ENCODE measurements around the gene PKD2L2.

The PKD2L2 gene

GRCh38 chr5:137914758-137915157, 25.5 kb downstream of the PKD2L2 start:
- Histone ChIP-seq H2AFZ (ENCODE audit: low read depth, low read length) (no peak overlapping the region), H3K27me3 (ENCODE audit: insufficient read depth, low read length, poor library complexity) (no peaks in the 10 kb centered on the region), H3K4me1 (ENCODE audit: insufficient read depth, low read length) (no peaks in the 10 kb centered on the region), H3K79me2 (ENCODE audit: insufficient read depth, low read length) (no peaks in the 10 kb centered on the region), H4K20me1 (ENCODE audit: insufficient read depth, low read length) (no peaks in the 10 kb centered on the region), H3K36me3 (ENCODE audit: insufficient read depth, low read length) (no peaks in the 10 kb centered on the region), H3K9ac (ENCODE audit: low read depth, low read length) (no peak overlapping the region), H3K4me2 (ENCODE audit: insufficient read depth, low read length) (no peak overlapping the region), H3K9me3 (ENCODE audit: insufficient read depth, low read length, severe bottlenecking) (no peaks in the 10 kb centered on the region), H3K27ac (ENCODE audit: low read length) (no peak overlapping the region), H3K4me3 (ENCODE audit: low read depth in 1 of 2, low read length in 2 of 2) (no peak overlapping the region)
- ATAC-seq (ENCODE audit: insufficient read depth, low read depth) (no peak), DNase-seq (no peak)
- no peak for TF ChIP-seq EZH2 (IDR thresholded peaks at IDR 0.05; ENCODE audit: borderline replicate concordance, low read depth, low read length, severe bottlenecking)
- TF ChIP-seq, protein P1, sequence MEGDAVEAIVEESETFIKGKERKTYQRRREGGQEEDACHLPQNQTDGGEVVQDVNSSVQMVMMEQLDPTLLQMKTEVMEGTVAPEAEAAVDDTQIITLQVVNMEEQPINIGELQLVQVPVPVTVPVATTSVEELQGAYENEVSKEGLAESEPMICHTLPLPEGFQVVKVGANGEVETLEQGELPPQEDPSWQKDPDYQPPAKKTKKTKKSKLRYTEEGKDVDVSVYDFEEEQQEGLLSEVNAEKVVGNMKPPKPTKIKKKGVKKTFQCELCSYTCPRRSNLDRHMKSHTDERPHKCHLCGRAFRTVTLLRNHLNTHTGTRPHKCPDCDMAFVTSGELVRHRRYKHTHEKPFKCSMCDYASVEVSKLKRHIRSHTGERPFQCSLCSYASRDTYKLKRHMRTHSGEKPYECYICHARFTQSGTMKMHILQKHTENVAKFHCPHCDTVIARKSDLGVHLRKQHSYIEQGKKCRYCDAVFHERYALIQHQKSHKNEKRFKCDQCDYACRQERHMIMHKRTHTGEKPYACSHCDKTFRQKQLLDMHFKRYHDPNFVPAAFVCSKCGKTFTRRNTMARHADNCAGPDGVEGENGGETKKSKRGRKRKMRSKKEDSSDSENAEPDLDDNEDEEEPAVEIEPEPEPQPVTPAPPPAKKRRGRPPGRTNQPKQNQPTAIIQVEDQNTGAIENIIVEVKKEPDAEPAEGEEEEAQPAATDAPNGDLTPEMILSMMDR (IDR thresholded peaks at IDR 0.05; ENCODE audit: borderline replicate concordance, extremely low read depth, low read length, poor library complexity, severe bottlenecking) = no peak

DNA sequence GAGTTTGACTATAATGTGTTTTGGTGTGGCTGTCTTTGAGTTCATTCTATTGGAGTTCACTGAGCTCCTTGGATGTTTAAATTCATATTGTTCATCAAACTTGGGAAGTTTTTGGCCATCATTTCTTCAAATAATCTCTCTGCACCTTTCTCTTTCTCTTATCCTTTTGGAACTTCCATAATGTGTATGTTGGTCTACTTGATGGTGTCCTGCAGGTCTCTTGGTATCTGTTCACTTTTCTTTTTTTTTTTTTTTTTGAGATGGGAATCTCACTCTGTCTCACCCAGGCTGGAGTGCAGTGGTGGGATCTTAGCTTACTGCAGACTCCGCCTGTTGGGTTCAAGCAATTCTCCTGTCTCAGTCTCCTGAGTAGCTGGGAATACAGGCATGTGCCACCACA, 27.7 kb downstream of the PKD2L2 start:
- H3K36me3 ChIP-seq (ENCODE audit: insufficient read depth, low read length) = no peaks in the 10 kb centered on the region
- no peak overlapping the region for H2AFZ ChIP-seq (ENCODE audit: low read depth, low read length)
- no peak for ATAC-seq (ENCODE audit: insufficient read depth, low read depth)
- H3K79me2 ChIP-seq (ENCODE audit: insufficient read depth, low read length) = no peaks in the 10 kb centered on the region
- H3K9ac ChIP-seq (ENCODE audit: low read depth, low read length) = no peak overlapping the region
- H3K27ac ChIP-seq (ENCODE audit: low read length) = no peak overlapping the region
- no peak for DNase-seq
- TF ChIP-seq, protein P1 (IDR thresholded peaks at IDR 0.05; ENCODE audit: borderline replicate concordance, extremely low read depth, low read length, poor library complexity, severe bottlenecking) = no peak
- TF ChIP-seq EZH2 (IDR thresholded peaks at IDR 0.05; ENCODE audit: borderline replicate concordance, low read depth, low read length, severe bottlenecking) = no peak
- H4K20me1 ChIP-seq (ENCODE audit: insufficient read depth, low read length) = no peaks in the 10 kb centered on the region
- no peaks in the 10 kb centered on the region for H3K27me3 ChIP-seq (ENCODE audit: insufficient read depth, low read length, poor library complexity)
- no peaks in the 10 kb centered on the region for H3K4me1 ChIP-seq (ENCODE audit: insufficient read depth, low read length)
- no peaks in the 10 kb centered on the region for H3K9me3 ChIP-seq (ENCODE audit: insufficient read depth, low read length, severe bottlenecking)
- no peak overlapping the region for H3K4me2 ChIP-seq (ENCODE audit: insufficient read depth, low read length)
- H3K4me3 ChIP-seq (ENCODE audit: low read depth in 1 of 2, low read length in 2 of 2) = no peak overlapping the region

DNA sequence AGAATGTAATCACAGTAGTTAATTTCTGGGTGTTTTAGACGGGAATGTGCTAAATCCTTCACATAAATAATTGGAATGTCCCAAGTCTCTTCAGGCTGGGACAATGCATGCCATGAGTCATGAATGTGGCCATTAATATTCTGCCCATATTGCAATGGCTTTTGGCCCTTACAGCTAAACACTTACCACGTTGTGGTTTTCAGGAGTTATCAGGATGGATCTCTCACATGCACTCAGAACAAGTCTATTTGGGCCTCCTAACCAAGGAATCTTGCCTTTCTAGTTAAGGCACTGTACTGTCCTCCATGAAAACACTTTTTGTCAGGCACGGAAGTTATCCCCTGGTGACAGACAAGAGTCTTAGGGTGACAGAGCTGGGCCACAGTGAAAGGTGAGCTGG, 32.7 kb downstream of the PKD2L2 start:
- no peak for TF ChIP-seq EZH2 (IDR thresholded peaks at IDR 0.05; ENCODE audit: borderline replicate concordance, low read depth, low read length, severe bottlenecking)
- TF ChIP-seq, protein P1 (IDR thresholded peaks at IDR 0.05; ENCODE audit: borderline replicate concordance, extremely low read depth, low read length, poor library complexity, severe bottlenecking) = no peak
- Histone ChIP-seq H3K4me2 (ENCODE audit: insufficient read depth, low read length) (no peak overlapping the region), H2AFZ (ENCODE audit: low read depth, low read length) (no peak overlapping the region), H3K4me3 (ENCODE audit: low read depth in 1 of 2, low read length in 2 of 2) (no peak overlapping the region), H3K36me3 (ENCODE audit: insufficient read depth, low read length) (no peaks in the 10 kb centered on the region), H3K4me1 (ENCODE audit: insufficient read depth, low read length) (no peaks in the 10 kb centered on the region), H3K9ac (ENCODE audit: low read depth, low read length) (no peak overlapping the region), H4K20me1 (ENCODE audit: insufficient read depth, low read length) (no peaks in the 10 kb centered on the region), H3K27ac (ENCODE audit: low read length) (no peak overlapping the region), H3K27me3 (ENCODE audit: insufficient read depth, low read length, poor library complexity) (no peaks in the 10 kb centered on the region), H3K79me2 (ENCODE audit: insufficient read depth, low read length) (no peaks in the 10 kb centered on the region), H3K9me3 (ENCODE audit: insufficient read depth, low read length, severe bottlenecking) (no peaks in the 10 kb centered on the region)
- ATAC-seq (ENCODE audit: insufficient read depth, low read depth) (no peak), DNase-seq (no peak)

DNA sequence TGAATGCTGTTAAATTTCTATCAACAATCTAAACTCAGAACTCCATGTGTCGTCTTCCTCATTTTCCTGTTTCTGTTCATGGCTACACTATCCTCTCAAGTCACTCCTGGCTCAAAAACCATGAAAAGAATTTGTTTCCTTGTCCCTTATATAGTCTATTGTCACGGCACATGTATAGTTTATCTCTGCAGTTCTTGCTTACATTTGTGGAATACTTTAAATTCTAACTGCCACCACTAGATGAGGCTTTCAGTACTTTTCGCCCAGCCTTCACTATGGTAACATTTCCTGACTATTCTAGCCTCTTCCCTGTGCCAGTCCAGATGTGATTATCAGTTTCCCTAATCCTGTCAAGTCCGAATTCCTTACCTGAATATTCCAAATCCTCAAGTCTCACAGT, 34.6 kb downstream of the PKD2L2 start:
- Histone ChIP-seq H3K9me3 (ENCODE audit: insufficient read depth, low read length, severe bottlenecking) (no peaks in the 10 kb centered on the region), H2AFZ (ENCODE audit: low read depth, low read length) (no peak overlapping the region), H3K4me2 (ENCODE audit: insufficient read depth, low read length) (no peak overlapping the region), H3K9ac (ENCODE audit: low read depth, low read length) (no peak overlapping the region), H3K79me2 (ENCODE audit: insufficient read depth, low read length) (no peaks in the 10 kb centered on the region), H4K20me1 (ENCODE audit: insufficient read depth, low read length) (no peaks in the 10 kb centered on the region), H3K27ac (ENCODE audit: low read length) (no peak overlapping the region), H3K36me3 (ENCODE audit: insufficient read depth, low read length) (no peaks in the 10 kb centered on the region), H3K4me1 (ENCODE audit: insufficient read depth, low read length) (no peaks in the 10 kb centered on the region), H3K27me3 (ENCODE audit: insufficient read depth, low read length, poor library complexity) (no peaks in the 10 kb centered on the region), H3K4me3 (ENCODE audit: low read depth in 1 of 2, low read length in 2 of 2) (no peak overlapping the region)
- ATAC-seq (ENCODE audit: insufficient read depth, low read depth) (no peak), DNase-seq (no peak)
- TF ChIP-seq, protein P1 (IDR thresholded peaks at IDR 0.05; ENCODE audit: borderline replicate concordance, extremely low read depth, low read length, poor library complexity, severe bottlenecking) = no peak
- TF ChIP-seq EZH2 (IDR thresholded peaks at IDR 0.05; ENCODE audit: borderline replicate concordance, low read depth, low read length, severe bottlenecking) = no peak
